B cell (primary cell): ENCODE results near the gene SLC36A1. TPM values are rescaled to one million over a fixed set of nuclear protein-coding genes. Genes with fewer than 3 reads are reported as not detected.

Experiments
- ATAC-seq: fragments of 200-7000 bp; cut with Tn5 transposase; one replicate; pipeline ENCODE4 v1.10.0; 2021; ENCODE audit warnings: low read depth, mild to moderate bottlenecking, moderate number of reproducible peaks, moderate library complexity
- CTCF ChIA-PET: fragments of 350-600 bp; sonication (Branson Sonifier 250); formaldehyde crosslinking; loops from one replicate; lab custom pipeline; 2021; ENCODE audit warnings: antibody characterized with exemption, inconsistent platforms; lab: Charles Lee
- POLR2A ChIA-PET: fragments of 350-600 bp; sonication (Branson Sonifier 250); formaldehyde crosslinking; loops from one replicate; lab custom pipeline; 2021; ENCODE audit warnings: antibody characterized with exemption; lab: Charles Lee
- DNase-seq: peaks from one replicate; pipeline ENCODE4 v3.0.0; 2013
- H2AFZ ChIP-seq: 2 replicates; pipeline ENCODE4 v1.6.1; 2012; ENCODE audit warnings: mild to moderate bottlenecking, low read depth, low read length; ENCODE audit not compliant: insufficient read depth, poor library complexity, severe bottlenecking
- H3K27ac ChIP-seq, 2 donors: 1 replicate in 1 of 2; 2 replicates in 1 of 2; pipeline ENCODE4 v1.5.1; 2012 to 2013; ENCODE audit warnings: low read length in 2 of 2, mild to moderate bottlenecking in 2 of 2, moderate library complexity in 1 of 2
- H3K27me3 ChIP-seq, 4 experiments: fragments of 200-600 bp in 1 of 4; sonication (generic) in 1 of 4; replicated peaks in 1 of 4; 1 replicate in 2 of 4; 2 replicates in 2 of 4; pipeline versions ENCODE4 v1.6.1 to v1.7.0; 2013 to 2016; ENCODE audit warnings: low read length in 3 of 4, mild to moderate bottlenecking in 2 of 4, mixed read lengths in 1 of 4, moderate library complexity in 1 of 4; ENCODE audit not compliant: insufficient read depth in 4 of 4, control insufficient read depth in 3 of 4; ENCODE audit errors: control extremely low read depth in 1 of 4
- H3K36me3 ChIP-seq, 2 experiments: replicated peaks in 1 of 2; 1 replicate in 1 of 2; 2 replicates in 1 of 2; pipeline versions ENCODE4 v1.6.1 to v1.7.1; 2013; ENCODE audit warnings: low read length in 1 of 2; ENCODE audit not compliant: insufficient read depth in 2 of 2, control insufficient read depth in 1 of 2; ENCODE audit errors: control extremely low read depth in 1 of 2, extremely low read depth in 1 of 2
- H3K4me1 ChIP-seq, 2 donors: fragments of 200-600 bp in 1 of 2; sonication (generic) in 1 of 2; 1 replicate in 1 of 2; 2 replicates in 1 of 2; pipeline versions ENCODE4 v1.5.1 to v1.6.1; 2013 to 2017; ENCODE audit warnings: low read length in 2 of 2; ENCODE audit not compliant: control insufficient read depth in 2 of 2, insufficient read depth in 2 of 2
- H3K4me2 ChIP-seq: replicated peaks from 2 replicates; pipeline ENCODE3; 2012; ENCODE audit warnings: mild to moderate bottlenecking, low read depth, low read length; ENCODE audit not compliant: poor library complexity, severe bottlenecking
- H3K4me3 ChIP-seq, 5 experiments: fragments of 200-600 bp in 1 of 5; sonication (generic) in 1 of 5; 1 replicate in 3 of 5; 2 replicates in 2 of 5; pipeline versions ENCODE4 v1.5.1 to v1.7.0; 2011 to 2016; ENCODE audit warnings: low read length in 4 of 5, mild to moderate bottlenecking in 4 of 5, low read depth in 2 of 5, control low read depth in 1 of 5, moderate library complexity in 1 of 5; ENCODE audit not compliant: insufficient read depth in 1 of 5; ENCODE audit errors: control extremely low read depth in 1 of 5, extremely low read depth in 1 of 5
- H3K79me2 ChIP-seq: fragments of 200-600 bp; sonication (generic); one replicate; pipeline ENCODE4 v1.6.0; 2016; ENCODE audit warnings: low read length; ENCODE audit not compliant: control insufficient read depth, insufficient read depth
- H3K9ac ChIP-seq: fragments of 200-600 bp; sonication (generic); 2 replicates; pipeline ENCODE4 v1.6.1; 2017; ENCODE audit warnings: mild to moderate bottlenecking, low read length, moderate library complexity
- H3K9me3 ChIP-seq, 3 donors: one replicate each; pipeline versions ENCODE4 v1.6.1 to v1.7.1; 2013; ENCODE audit warnings: low read length in 2 of 3; ENCODE audit not compliant: control insufficient read depth in 2 of 3, insufficient read depth in 1 of 3; ENCODE audit errors: control extremely low read depth in 1 of 3
- H4K20me1 ChIP-seq: 2 replicates; pipeline ENCODE4 v1.6.0; 2012; ENCODE audit warnings: mild to moderate bottlenecking, low read length; ENCODE audit not compliant: insufficient read depth, control insufficient read depth, poor library complexity, severe bottlenecking
- H3K27ac Mint-ChIP-seq: one replicate; pipeline ENCODE4 v1.8.0; 2021; ENCODE audit warnings: mixed read lengths
- H3K27me3 Mint-ChIP-seq: one replicate; pipeline ENCODE4 v1.8.0; 2021; ENCODE audit warnings: mixed read lengths
- H3K4me1 Mint-ChIP-seq: one replicate; pipeline ENCODE4 v1.8.0; 2021; ENCODE audit warnings: mixed read lengths
- H3K4me3 Mint-ChIP-seq: one replicate; pipeline ENCODE4 v1.8.0; 2021; ENCODE audit warnings: mixed read lengths
- H3K9me3 Mint-ChIP-seq: one replicate; pipeline ENCODE4 v1.8.0; 2022; ENCODE audit warnings: mixed read lengths; ENCODE audit not compliant: insufficient read depth
- CTCF ChIP-seq: fragments of 200-600 bp; IDR thresholded peaks from one replicate; pipeline ENCODE4 v1.8.0; 2022; ENCODE audit warnings: antibody characterized with exemption, mild to moderate bottlenecking
- EZH2 ChIP-seq: IDR thresholded peaks from 2 replicates; pipeline ENCODE4 v1.6.1; 2012; ENCODE audit warnings: borderline replicate concordance, low read depth, mild to moderate bottlenecking, moderate library complexity, low read length; ENCODE audit not compliant: insufficient read depth, poor library complexity, severe bottlenecking
- WGBS: methylation state at CpG from one replicate; pipeline ENCODE4 v1.1.5; 2013; ENCODE audit warnings: missing lambda C conversion rate; ENCODE audit not compliant: insufficient coverage; 5-methylcytosine and 5-hydroxymethylcytosine counted together
- intact Hi-C: fragments of 100-400 bp; cut with micrococcal nuclease; formaldehyde crosslinking; loops from one replicate; pipeline ENCODE4 v1.10.0; 2022
- polyA plus RNA-seq: library from polyadenylated mRNA; depleted of rRNA; stranded (reverse); fragments of >200 nt; gene quantifications from 2 replicates; pipeline ENCODE4 v1.2.3, GENCODE V29; 2012
- total RNA-seq, 2 donors: library from RNA; stranded (reverse); fragments of 120-200 nt in 1 of 2; gene quantifications; 1 replicate in 1 of 2; 2 replicates in 1 of 2; pipeline versions ENCODE4 v1.2.3 to v1.2.4, GENCODE V29; 2013 to 2022

The SLC36A1 gene
- total and polyA plus RNA-seq, 2 donors (not counting 1 experiment from before 2014, with no cell fraction given): 4.0 to 15.1 TPM

- POLR2A ChIA-PET: no interaction called here
- 8% methylated on average over 2 of the region's 2 CpGs for WGBS
- Histone ChIP-seq H3K9ac (no peak overlapping the region), H3K36me3 (no peaks in the 10 kb centered on the region), H3K79me2 (no peaks in the 10 kb centered on the region), H3K27ac (no peak overlapping the region), H2AFZ (no peak overlapping the region), H3K4me1 (peaks cover 10 to 15% of the 10 kb centered on the region in 2 donors), H4K20me1 (no peaks in the 10 kb centered on the region), H3K27me3 (peaks cover 0 to 3% (median under 1%) of the 10 kb centered on the region in 4 experiments), H3K4me2 (no peak overlapping the region), H3K9me3 (peaks cover 0 to 2% (median 0%) of the 10 kb centered on the region in 3 donors), H3K4me3 (no peak overlapping the region)
- Mint-ChIP-seq H3K9me3 (peaks cover 4% of the 10 kb centered on the region), H3K4me3 (no peak overlapping the region), H3K27me3 (peaks cover 16% of the 10 kb centered on the region), H3K4me1 (peaks cover 19% of the 10 kb centered on the region), H3K27ac (peak overlapping the region; percentile 16)
- CTCF ChIA-PET: interaction anchor here (0.9 to 1.7 kb wide), 6 partner anchors 10 to 225 kb away, joined by 3 to 7 read pairs (median 4); partner anchors contain the start of gene SLC36A1
- intact Hi-C loops: loop anchor here (1.0 kb wide), 1 partner anchor 20 kb away; the partner anchor contains the start of gene SLC36A1
- DNase-seq (peak; percentile 78), ATAC-seq (peak; percentile 95)
- TF ChIP-seq CTCF: peak; percentile 55
- TF ChIP-seq EZH2: no peak
Observed at GRCh38 chr5:151427258-151427657, 20.1 kb upstream of the SLC36A1 start.

- CTCF ChIA-PET: interaction anchor here (0.7 to 1.4 kb wide), 2 partner anchors 17 to 221 kb away, joined by 3 to 4 read pairs; partner anchors contain the start of gene SLC36A1
- Histone ChIP-seq H3K4me3 (no peak overlapping the region), H2AFZ (no peak overlapping the region), H4K20me1 (no peaks in the 10 kb centered on the region), H3K4me1 (peaks cover 10 to 15% of the 10 kb centered on the region in 2 donors), H3K27me3 (no peaks in the 10 kb centered on the region), H3K4me2 (no peak overlapping the region), H3K27ac (no peak overlapping the region), H3K79me2 (no peaks in the 10 kb centered on the region), H3K9ac (no peak overlapping the region), H3K36me3 (no peaks in the 10 kb centered on the region), H3K9me3 (peaks cover 0 to 2% (median 0%) of the 10 kb centered on the region in 3 donors)
- no peak overlapping the region for H3K4me3 Mint-ChIP-seq
- DNase-seq (no peak), ATAC-seq (no peak)
- WGBS: no CpG with 5 or more reads among the region's 1 CpG
- intact Hi-C loops: no loop called here
- no peak overlapping the region for H3K27ac Mint-ChIP-seq
- peaks cover 19% of the 10 kb centered on the region for H3K4me1 Mint-ChIP-seq
- POLR2A ChIA-PET: no interaction called here
- peaks cover 7% of the 10 kb centered on the region for H3K27me3 Mint-ChIP-seq
- H3K9me3 Mint-ChIP-seq: peaks cover 4% of the 10 kb centered on the region
- TF ChIP-seq CTCF (no peak), EZH2 (no peak)
Observed at GRCh38 chr5:151430731-151431130, 16.7 kb upstream of the SLC36A1 start.
